SK-N-SH treated with all-trans-retinoic acid at 6 μM for 48 hours (cell line): ENCODE results near the gene YIPF4.
"Not testable (repeated sequence)": the region's sequence is repeated elsewhere in the genome, so short reads cannot be mapped to it uniquely, and the experiment has no call there.

Experiments
- ATAC-seq: fragments of 200-7000 bp; cut with Tn5 transposase; 3 replicates; pipeline ENCODE4 v1.9.1; 2020; ENCODE audit warnings: mild to moderate bottlenecking, moderate library complexity
- ARNTL ChIP-seq: fragments of 450-650 bp; formaldehyde crosslinking; IDR thresholded peaks from 2 replicates; pipeline ENCODE4 v1.5.0; 2020; ENCODE audit warnings: low read depth, mild to moderate bottlenecking, moderate library complexity, borderline replicate concordance
- ESRRG ChIP-seq: fragments of 250-450 bp; sonication (Bioruptor Pico); IDR thresholded peaks from 2 replicates; pipeline ENCODE4 v1.6.1; 2021; ENCODE audit warnings: mild to moderate bottlenecking
- OSR1 ChIP-seq: fragments of 250-450 bp; sonication (Bioruptor Pico); IDR thresholded peaks from 2 replicates; pipeline ENCODE4 v1.8.0; 2022; ENCODE audit warnings: moderate library complexity, mild to moderate bottlenecking, inconsistent platforms
- PATZ1 ChIP-seq: fragments of 250-450 bp; sonication (Bioruptor Pico); IDR thresholded peaks from 2 replicates; pipeline ENCODE4 v1.8.0; 2020; ENCODE audit warnings: mild to moderate bottlenecking, moderate library complexity, borderline replicate concordance
- PPARA ChIP-seq: fragments of 250-450 bp; sonication (Bioruptor Pico); IDR thresholded peaks from 2 replicates; pipeline ENCODE4 v1.5.0; 2020; ENCODE audit warnings: mild to moderate bottlenecking, borderline replicate concordance
- RARB ChIP-seq: fragments of 250-450 bp; sonication (Bioruptor Pico); IDR thresholded peaks from 2 replicates; pipeline ENCODE4 v1.8.0; 2021; ENCODE audit warnings: mild to moderate bottlenecking, moderate library complexity
- SNAI2 ChIP-seq: fragments of 250-450 bp; sonication (Bioruptor Pico); IDR thresholded peaks from 2 replicates; pipeline ENCODE4 v1.5.0; 2020; ENCODE audit warnings: mild to moderate bottlenecking, moderate library complexity
- TCF4 ChIP-seq: fragments of 250-450 bp; sonication (Bioruptor Pico); IDR thresholded peaks from 2 replicates; pipeline ENCODE4 v1.8.0; 2021; ENCODE audit warnings: mild to moderate bottlenecking, moderate library complexity, borderline replicate concordance
- ZC3H10 ChIP-seq: fragments of 250-450 bp; sonication (Bioruptor Pico); IDR thresholded peaks from 2 replicates; pipeline ENCODE4 v1.5.1; 2021; ENCODE audit warnings: mild to moderate bottlenecking, moderate library complexity
- ZNF565 ChIP-seq: fragments of 450-650 bp; formaldehyde crosslinking; conservative IDR thresholded peaks from 2 replicates; pipeline ENCODE4 v1.5.0; 2020; ENCODE audit warnings: low read depth, mild to moderate bottlenecking, moderate library complexity
- ZNF8 ChIP-seq: fragments of 450-650 bp; formaldehyde crosslinking; IDR thresholded peaks from 2 replicates; pipeline ENCODE4 v1.5.0; 2020; ENCODE audit warnings: mild to moderate bottlenecking, moderate library complexity
- TF ChIP-seq, protein P1 (sequence below): fragments of 250-450 bp; sonication (Bioruptor Pico); IDR thresholded peaks from 2 replicates; pipeline ENCODE4 v1.5.1; 2020; ENCODE audit warnings: low read depth, mild to moderate bottlenecking, moderate library complexity
- TF ChIP-seq, protein P2 (sequence below): fragments of 250-450 bp; sonication (Bioruptor Pico); IDR thresholded peaks from 2 replicates; pipeline ENCODE4 v1.5.0; 2020; ENCODE audit warnings: mild to moderate bottlenecking, moderate library complexity

YIPF4 gene

GRCh38 chr2:32356681-32357317, 79.1 kb downstream of the YIPF4 start, which contains the start of gene BIRC6:
TSS of gene BIRC6 (plus strand) at chr2:32357023. CDS start at chr2:32357162, 139 bp downstream.
- peak; percentile 92 for ATAC-seq
- TF ChIP-seq ZNF8 (CRISPR knock-in tag) (peak; percentile 79), SNAI2 (CRISPR knock-in tag) (0 out of 2 replicates have a peak, but pooled peaks have one; percentile 39), PATZ1 (0 out of 2 replicates have a peak, but pooled peaks have one; percentile 44), ZNF565 (no peak; the same call in 1 of the 2 replicates), TCF4 (CRISPR knock-in tag) (0 out of 2 replicates have a peak, but pooled peaks have one; percentile 5), ARNTL (CRISPR knock-in tag) (0 out of 2 replicates have a peak, but pooled peaks have one; percentile 10), ESRRG (CRISPR knock-in tag) (peak; percentile 66; the same call in 1 of the 2 replicates)
- TF ChIP-seq, protein P1, sequence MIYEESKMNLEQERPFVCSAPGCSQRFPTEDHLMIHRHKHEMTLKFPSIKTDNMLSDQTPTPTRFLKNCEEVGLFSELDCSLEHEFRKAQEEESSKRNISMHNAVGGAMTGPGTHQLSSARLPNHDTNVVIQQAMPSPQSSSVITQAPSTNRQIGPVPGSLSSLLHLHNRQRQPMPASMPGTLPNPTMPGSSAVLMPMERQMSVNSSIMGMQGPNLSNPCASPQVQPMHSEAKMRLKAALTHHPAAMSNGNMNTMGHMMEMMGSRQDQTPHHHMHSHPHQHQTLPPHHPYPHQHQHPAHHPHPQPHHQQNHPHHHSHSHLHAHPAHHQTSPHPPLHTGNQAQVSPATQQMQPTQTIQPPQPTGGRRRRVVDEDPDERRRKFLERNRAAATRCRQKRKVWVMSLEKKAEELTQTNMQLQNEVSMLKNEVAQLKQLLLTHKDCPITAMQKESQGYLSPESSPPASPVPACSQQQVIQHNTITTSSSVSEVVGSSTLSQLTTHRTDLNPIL (CRISPR knock-in tag), result no peak
- TF ChIP-seq, protein P2, sequence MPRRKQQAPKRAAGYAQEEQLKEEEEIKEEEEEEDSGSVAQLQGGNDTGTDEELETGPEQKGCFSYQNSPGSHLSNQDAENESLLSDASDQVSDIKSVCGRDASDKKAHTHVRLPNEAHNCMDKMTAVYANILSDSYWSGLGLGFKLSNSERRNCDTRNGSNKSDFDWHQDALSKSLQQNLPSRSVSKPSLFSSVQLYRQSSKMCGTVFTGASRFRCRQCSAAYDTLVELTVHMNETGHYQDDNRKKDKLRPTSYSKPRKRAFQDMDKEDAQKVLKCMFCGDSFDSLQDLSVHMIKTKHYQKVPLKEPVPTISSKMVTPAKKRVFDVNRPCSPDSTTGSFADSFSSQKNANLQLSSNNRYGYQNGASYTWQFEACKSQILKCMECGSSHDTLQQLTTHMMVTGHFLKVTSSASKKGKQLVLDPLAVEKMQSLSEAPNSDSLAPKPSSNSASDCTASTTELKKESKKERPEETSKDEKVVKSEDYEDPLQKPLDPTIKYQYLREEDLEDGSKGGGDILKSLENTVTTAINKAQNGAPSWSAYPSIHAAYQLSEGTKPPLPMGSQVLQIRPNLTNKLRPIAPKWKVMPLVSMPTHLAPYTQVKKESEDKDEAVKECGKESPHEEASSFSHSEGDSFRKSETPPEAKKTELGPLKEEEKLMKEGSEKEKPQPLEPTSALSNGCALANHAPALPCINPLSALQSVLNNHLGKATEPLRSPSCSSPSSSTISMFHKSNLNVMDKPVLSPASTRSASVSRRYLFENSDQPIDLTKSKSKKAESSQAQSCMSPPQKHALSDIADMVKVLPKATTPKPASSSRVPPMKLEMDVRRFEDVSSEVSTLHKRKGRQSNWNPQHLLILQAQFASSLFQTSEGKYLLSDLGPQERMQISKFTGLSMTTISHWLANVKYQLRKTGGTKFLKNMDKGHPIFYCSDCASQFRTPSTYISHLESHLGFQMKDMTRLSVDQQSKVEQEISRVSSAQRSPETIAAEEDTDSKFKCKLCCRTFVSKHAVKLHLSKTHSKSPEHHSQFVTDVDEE (CRISPR knock-in tag), result peak; percentile 59; the same call in 1 of the 2 replicates

GRCh38 chr2:32357318-32358110, 79.8 kb downstream of the YIPF4 start:
- peak; percentile 25 for ATAC-seq

GRCh38 chr2:32358111-32358482, 80.4 kb downstream of the YIPF4 start:
- TF ChIP-seq PATZ1 (no peak), RARB (CRISPR knock-in tag) (no peak), OSR1 (no peak)
- peak; percentile 8; the same call in 2 of the 3 replicates for ATAC-seq

More at GRCh38 chr2:32357318-32358110, 79.8 kb downstream of the YIPF4 start:
- TF ChIP-seq SNAI2 (CRISPR knock-in tag) (0 out of 2 replicates have a peak, but pooled peaks have one; percentile 23), PPARA (CRISPR knock-in tag) (no peak)

DNA sequence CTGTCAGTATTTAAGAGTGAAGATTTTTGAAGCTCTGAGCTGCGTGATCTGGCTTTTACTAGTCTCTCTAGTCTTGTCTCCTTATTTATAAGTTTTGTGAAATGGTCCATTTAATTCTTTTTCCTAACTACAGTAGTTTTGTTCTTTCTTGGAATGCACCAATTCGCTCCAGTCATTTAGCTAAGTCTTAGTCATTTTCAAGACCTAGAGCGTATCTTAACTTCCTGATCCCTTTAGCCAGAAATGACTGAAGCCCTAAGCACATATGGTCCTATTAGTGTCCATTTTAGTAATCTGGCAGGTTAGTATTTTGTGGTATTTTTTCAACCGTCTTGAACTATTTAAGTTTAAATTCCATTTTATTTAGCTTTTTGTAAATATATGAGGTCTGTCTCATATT, 82.7 kb downstream of the YIPF4 start:
- no peak for ATAC-seq
- TF ChIP-seq ARNTL (CRISPR knock-in tag) (no peak), ESRRG (CRISPR knock-in tag) (no peak), ZC3H10 (CRISPR knock-in tag) (no peak), PATZ1 (no peak), ZNF8 (CRISPR knock-in tag) (no peak), PPARA (CRISPR knock-in tag) (no peak), RARB (CRISPR knock-in tag) (no peak)
- TF ChIP-seq, protein P1 (CRISPR knock-in tag), result no peak
- TF ChIP-seq, protein P2 (CRISPR knock-in tag), result no peak

GRCh38 chr2:32362997-32363396, 85.3 kb downstream of the YIPF4 start:
- ATAC-seq, result not testable (repeated sequence)
